Neuron (in vitro differentiated cells): ENCODE measurements around the gene TRIM63.

Experiments
- H2AFZ ChIP-seq: one replicate; pipeline ENCODE4 v1.6.1; 2013; ENCODE audit warnings: low read depth, mild to moderate bottlenecking, inconsistent platforms, low read length, moderate library complexity
- H3K27me3 ChIP-seq: one replicate; pipeline ENCODE4 v1.6.1; 2013; ENCODE audit warnings: low read length; ENCODE audit not compliant: insufficient read depth
- H3K36me3 ChIP-seq: one replicate; pipeline ENCODE4 v1.6.1; 2013; ENCODE audit warnings: low read length; ENCODE audit not compliant: insufficient read depth
- H3K4me1 ChIP-seq: one replicate; pipeline ENCODE4 v1.6.1; 2013; ENCODE audit warnings: low read length; ENCODE audit not compliant: insufficient read depth
- H3K4me3 ChIP-seq: 2 replicates; pipeline ENCODE4 v1.5.1; 2013; ENCODE audit warnings: mild to moderate bottlenecking, low read length, moderate library complexity
- H3K9me3 ChIP-seq: one replicate; pipeline ENCODE4 v1.6.1; 2013; ENCODE audit warnings: low read length

Gene TRIM63

DNA sequence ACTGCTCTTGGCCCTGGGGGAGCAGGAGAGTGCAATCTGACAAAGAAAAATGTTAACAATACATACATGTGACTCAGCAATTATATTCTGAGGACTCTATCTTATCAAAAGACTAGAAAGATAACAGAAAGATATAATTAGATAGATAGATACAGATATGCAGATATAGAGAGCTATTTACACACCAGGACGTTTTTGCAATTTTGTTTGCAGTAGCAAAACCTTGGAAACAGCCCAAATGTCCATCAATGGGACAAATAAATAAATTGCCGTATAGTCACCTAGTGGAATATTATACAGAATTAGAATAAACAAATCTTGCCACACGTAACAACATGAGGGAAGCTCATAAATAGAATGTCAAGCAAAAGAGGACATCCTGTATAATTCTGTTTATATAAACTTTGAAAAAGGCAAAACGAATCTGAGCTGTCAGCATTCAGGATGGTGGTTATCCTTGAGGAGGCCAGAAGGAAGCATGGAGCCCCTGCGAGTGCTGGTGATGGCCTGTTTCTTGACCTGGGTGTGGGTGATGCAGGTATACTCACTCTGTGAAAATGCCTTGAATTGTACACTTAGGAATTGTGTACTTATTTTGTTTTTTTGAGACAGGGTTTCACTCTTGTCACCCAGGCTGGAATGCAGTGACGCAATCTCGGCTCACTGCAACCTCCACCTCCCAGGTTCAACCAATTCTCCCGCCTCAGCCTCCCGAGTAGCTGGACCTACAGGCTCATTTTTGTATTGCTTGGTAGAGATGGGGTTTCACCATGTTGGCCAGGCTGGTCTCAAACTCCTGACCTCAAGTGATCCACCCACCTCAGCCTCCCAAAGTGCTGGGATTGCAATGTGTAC is 12.8 kb upstream of the TRIM63 start:
- Histone ChIP-seq H3K27me3 (peaks cover 16% of the 10 kb centered on the region), H3K36me3 (no peaks in the 10 kb centered on the region), H2AFZ (no peak overlapping the region)

DNA sequence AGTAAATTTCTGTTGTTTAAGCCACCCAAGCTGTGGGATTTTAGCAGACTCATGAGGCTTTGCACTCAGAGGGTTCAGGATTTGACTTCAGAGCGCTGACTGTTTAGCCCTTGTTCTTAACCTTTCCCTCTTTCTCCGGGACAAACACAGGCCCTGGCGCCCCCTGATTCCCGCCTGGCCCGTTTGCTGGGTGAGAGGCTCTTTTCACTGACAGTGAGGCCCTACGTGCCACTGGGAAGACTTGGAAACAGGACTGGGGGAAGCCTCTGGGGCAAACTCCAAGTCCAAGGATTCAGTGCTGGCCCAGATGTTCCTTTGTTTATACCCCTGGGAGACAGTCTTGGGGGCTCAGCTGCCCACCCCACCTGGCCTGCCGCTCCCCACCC is 11.7 kb upstream of the TRIM63 start:
- Histone ChIP-seq H3K9me3 (no peaks in the 10 kb centered on the region), H3K27me3 (peaks cover 11% of the 10 kb centered on the region), H3K4me3 (no peak overlapping the region), H3K36me3 (no peaks in the 10 kb centered on the region), H2AFZ (no peak overlapping the region), H3K4me1 (no peaks in the 10 kb centered on the region)

More for the DNA sequence above, 12.8 kb upstream of the TRIM63 start:
- Histone ChIP-seq H3K4me3 (no peak overlapping the region), H3K4me1 (no peaks in the 10 kb centered on the region), H3K9me3 (no peaks in the 10 kb centered on the region)

DNA sequence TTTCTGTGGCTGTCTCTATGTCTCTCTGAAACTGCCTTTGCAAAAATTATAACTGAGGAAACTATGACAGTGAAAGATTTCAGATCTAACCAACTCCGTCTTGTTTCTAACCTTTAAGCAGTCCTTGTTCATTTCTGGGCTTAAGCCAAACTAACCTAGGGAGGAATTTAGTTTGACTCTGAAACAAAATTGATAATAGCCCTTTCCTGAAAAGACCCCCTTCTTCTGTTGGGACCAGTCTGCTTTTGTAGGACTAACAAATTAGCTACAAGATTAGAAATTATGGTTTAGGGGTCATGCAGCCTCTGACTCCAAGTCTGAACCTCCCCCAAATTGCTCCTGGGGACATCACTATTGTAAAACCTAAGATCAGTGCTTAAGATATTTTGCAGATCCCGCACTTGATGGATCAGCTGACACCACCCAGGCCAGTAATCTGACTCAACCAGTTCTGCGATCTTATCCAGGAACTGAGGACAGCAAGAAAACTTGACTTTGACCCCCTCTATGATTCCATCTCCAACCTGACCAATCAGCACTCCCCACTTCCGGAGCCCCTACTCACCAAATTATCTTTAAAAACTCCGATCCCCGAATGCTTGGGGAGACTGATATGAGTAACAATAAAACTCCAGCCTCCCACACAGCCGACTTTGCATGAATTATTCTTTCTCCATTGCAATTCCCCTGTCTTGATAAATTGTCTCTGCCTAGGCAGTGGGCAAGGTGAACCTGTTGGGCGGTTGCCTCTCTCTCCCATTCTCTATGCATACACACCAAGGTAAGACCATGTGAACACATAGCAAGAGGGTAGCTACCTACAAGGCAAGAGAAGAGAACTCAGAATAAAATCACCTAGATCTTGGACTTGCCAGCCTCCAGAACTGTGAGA is 11.1 kb upstream of the TRIM63 start:
- H2AFZ ChIP-seq: no peak overlapping the region
- H3K4me1 ChIP-seq: no peaks in the 10 kb centered on the region
- no peak overlapping the region for H3K4me3 ChIP-seq
- no peaks in the 10 kb centered on the region for H3K9me3 ChIP-seq
- H3K27me3 ChIP-seq: peaks cover 11% of the 10 kb centered on the region
- no peaks in the 10 kb centered on the region for H3K36me3 ChIP-seq

DNA sequence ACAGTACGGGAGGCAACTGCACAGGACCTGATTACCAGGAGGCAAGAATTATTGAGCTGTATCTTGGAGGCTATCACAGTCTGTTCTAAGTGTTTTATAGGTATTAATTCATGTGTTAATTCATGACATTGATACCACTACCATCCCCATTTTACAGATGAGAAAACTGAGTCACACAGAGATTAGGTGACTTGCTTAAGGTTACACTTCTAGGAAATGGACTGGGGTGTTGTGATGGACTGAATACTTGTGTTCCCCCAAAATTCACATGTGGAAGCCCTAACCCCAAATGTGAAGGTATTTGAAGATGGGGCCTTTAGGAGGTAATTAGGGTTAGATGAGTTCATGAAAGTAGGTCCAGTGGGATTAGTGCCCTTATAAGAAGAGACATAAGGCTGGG is 10.1 kb upstream of the TRIM63 start:
- no peaks in the 10 kb centered on the region for H3K36me3 ChIP-seq
- H3K27me3 ChIP-seq: peaks cover 6% of the 10 kb centered on the region
- no peaks in the 10 kb centered on the region for H3K4me1 ChIP-seq
- H3K4me3 ChIP-seq: no peak overlapping the region
- H3K9me3 ChIP-seq: no peaks in the 10 kb centered on the region
- no peak overlapping the region for H2AFZ ChIP-seq

DNA sequence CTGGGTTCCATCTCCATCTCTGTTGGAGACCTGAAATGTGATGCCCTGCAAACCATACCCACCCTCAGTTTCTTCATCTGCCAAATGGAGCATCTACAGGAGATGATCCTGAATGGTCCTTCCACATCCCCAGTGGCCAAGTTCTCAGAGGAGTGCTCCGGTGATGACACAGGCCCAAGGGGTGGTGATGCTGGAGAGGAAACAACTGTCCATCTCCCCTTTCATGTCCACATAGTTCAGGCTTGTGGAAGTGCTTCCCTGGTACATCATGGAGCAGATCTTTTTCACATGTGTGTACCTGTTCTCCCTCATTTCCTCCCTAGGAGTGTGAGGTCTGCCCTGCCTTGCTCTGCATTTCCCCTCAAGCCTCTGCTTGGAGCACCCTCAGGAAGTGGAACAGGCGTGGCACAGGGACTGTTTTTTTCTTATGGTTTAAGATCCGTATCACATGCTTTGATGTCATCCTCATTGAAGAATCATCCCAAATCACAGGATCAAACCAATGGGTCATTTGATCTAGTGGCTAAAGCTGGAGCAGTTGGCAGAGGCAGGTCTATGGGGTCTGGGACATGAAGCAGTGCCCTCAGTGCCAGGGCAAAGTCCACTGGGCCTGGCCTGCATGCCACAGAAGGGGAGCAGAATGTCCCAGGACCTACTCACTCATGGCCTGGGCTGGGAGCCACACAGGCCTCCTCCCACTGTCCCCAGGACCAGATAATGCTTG is 8.2 kb upstream of the TRIM63 start:
- no peaks in the 10 kb centered on the region for H3K4me1 ChIP-seq
- peaks cover 6% of the 10 kb centered on the region for H3K27me3 ChIP-seq
- H3K9me3 ChIP-seq: no peaks in the 10 kb centered on the region
- no peak overlapping the region for H3K4me3 ChIP-seq
- H3K36me3 ChIP-seq: no peaks in the 10 kb centered on the region
- no peak overlapping the region for H2AFZ ChIP-seq

DNA sequence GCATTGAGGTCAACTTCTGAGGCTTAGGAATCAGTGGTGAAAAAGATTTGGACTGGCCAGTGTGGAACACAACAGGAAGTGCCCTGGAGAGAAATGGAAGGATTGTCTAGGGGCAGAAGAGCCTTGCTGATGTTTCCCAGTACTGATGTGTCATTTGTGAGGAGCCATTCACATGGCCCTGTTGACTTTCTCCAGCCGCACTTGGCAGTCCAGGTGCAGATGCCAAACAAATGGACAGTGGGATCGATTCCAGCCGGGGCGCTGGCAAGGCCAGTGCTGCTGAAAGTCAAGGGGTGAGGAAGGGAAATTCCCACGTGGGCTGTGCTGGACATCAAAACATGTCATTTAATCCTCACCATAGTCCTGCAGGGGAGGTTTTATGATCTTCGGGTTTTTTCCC is 4.9 kb upstream of the TRIM63 start:
- Histone ChIP-seq H3K27me3 (peaks cover under 1% of the 10 kb centered on the region), H3K4me1 (no peaks in the 10 kb centered on the region), H3K36me3 (no peaks in the 10 kb centered on the region), H3K9me3 (no peaks in the 10 kb centered on the region), H2AFZ (no peak overlapping the region), H3K4me3 (no peak overlapping the region)

DNA sequence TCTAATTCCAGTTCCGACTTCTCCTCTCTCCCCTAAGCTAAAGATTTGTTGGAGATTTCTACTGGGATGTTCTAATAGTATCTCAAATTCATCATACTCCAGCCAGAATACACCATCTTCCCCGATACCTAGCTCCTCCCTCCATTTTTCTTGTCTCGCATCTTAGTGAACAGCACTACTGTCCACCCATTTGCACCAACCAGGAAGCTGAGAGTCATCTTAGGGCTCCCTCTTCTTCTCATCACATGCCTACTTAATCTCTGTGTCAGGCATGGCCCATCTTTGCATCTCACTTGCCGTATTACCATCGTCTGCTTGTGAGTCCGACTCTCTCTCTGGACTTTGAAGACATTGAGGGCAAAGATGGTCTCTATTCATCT is 3.5 kb upstream of the TRIM63 start:
- no peaks in the 10 kb centered on the region for H3K36me3 ChIP-seq
- no peaks in the 10 kb centered on the region for H3K9me3 ChIP-seq
- H3K4me3 ChIP-seq: no peak overlapping the region
- H2AFZ ChIP-seq: no peak overlapping the region
- H3K27me3 ChIP-seq: peaks cover 6% of the 10 kb centered on the region
- no peaks in the 10 kb centered on the region for H3K4me1 ChIP-seq

DNA sequence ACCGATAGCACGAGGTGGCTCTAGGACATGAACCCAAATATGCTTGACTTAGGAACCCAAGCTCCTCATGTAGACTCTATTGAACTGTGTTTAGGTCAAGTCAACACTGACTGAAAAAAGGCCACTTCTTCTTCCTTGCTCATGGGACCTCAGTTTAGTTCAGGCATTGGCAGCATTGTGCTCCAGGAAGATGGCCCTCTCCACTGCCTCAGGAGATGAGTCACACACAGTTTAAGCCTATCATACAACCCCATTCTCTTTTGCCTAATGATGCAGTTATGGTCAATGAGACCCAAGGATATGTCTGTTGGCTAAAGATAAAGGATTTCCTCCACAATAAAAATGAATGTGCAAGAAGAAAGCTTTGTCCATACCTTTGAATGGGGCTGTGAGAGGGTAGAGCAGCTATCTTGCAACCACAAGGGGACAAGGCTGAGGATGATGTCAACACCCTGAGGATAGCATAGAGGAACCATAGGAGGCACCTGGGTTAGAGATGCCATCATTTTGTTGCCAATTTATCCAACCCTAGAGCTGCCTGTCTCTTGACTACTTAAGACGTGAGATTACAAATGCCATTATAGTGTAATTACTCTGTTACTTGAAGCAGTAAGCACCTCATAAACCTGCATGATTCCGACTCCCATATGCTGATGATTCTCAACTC is 3.0 kb upstream of the TRIM63 start:
- Histone ChIP-seq H3K4me3 (no peak overlapping the region), H3K27me3 (peaks cover 8% of the 10 kb centered on the region), H3K4me1 (no peaks in the 10 kb centered on the region), H3K9me3 (no peaks in the 10 kb centered on the region), H3K36me3 (no peaks in the 10 kb centered on the region), H2AFZ (no peak overlapping the region)

DNA sequence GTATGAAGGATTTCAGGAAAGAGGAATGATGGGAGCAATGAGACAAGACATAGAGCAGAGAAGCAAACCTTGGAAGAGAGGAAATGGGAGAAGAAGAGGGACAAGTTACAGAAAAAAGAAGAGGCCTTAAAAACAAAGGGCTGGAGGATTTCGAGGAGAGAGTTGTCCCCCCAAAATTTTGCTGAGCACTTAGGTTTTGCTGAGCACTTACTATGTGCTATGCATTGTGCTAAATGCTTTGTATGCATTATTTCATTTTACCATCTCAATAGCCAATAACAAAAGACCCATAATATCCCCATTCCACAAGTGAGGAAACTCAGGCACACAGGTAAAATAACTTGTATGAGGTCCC is 2.5 kb upstream of the TRIM63 start:
- Histone ChIP-seq H3K4me1 (no peaks in the 10 kb centered on the region), H3K4me3 (no peak overlapping the region), H2AFZ (no peak overlapping the region), H3K36me3 (no peaks in the 10 kb centered on the region), H3K27me3 (peaks cover 8% of the 10 kb centered on the region), H3K9me3 (no peaks in the 10 kb centered on the region)

DNA sequence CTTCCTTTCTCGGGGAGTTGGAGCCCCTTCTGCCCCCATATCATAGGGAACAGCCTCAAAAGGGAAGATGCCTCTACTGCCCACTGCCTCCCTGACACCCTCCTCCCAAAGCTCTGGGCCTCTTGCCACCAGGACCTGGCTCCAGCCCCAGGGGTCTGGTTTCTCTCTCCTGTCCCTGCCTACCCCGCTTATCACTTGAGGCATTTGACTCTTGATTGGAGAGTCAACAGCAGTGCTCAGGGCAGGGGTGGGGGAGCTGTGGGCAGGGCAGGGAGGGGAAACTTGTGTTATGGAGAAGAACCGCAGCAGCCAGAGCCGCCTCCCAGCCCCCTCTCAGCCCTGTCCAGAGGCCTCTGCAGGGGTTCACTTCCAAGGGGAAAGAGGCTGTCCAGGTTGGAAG is 573 bp downstream of the TRIM63 start:
- Histone ChIP-seq H3K4me1 (no peaks in the 10 kb centered on the region), H3K9me3 (no peaks in the 10 kb centered on the region), H3K27me3 (peaks cover 17% of the 10 kb centered on the region), H3K36me3 (no peaks in the 10 kb centered on the region), H2AFZ (no peak overlapping the region), H3K4me3 (no peak overlapping the region)

DNA sequence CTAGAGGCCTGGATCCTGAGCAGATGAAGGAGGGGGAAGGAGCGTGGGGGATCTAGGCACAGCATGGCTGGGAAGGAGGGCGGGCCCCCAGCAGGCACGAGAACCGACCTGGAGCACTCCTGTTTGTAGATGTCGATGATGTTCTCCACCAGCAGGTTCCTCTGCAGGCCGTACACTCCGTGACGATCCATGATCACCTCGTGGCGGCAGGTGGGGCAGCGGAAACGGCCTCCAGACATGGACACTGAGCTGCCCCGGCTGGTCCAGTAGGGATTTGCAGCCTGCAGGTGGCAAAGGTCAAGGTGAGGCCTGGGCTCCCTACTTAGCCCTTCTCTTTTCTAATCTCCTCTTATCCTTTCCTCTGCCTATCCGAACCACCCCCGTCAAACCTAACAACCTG is 1.3 kb downstream of the TRIM63 start:
- no peak overlapping the region for H2AFZ ChIP-seq
- no peak overlapping the region for H3K4me3 ChIP-seq
- H3K4me1 ChIP-seq: no peaks in the 10 kb centered on the region
- peaks cover 17% of the 10 kb centered on the region for H3K27me3 ChIP-seq
- H3K9me3 ChIP-seq: no peaks in the 10 kb centered on the region
- H3K36me3 ChIP-seq: no peaks in the 10 kb centered on the region

DNA sequence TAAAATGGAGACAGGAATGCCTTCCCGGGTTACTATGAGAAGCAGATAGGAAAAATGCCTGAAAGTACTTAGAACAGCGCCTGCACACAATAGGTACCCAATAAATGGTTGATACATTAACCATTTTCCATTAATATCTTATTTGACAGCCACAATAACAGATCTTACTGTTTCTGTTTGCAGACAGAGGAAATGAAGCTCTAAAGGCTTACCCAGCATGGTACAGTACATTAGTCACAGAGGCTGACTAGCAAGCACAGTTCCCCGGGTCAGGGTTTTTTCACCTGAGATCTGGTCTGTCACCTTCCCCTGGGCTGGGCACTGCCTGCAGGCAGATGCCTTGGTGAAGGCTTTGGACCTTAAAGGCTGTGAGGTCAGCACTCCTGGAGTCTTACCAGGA is 2.9 kb downstream of the TRIM63 start:
- H3K4me3 ChIP-seq: no peak overlapping the region
- H3K36me3 ChIP-seq: no peaks in the 10 kb centered on the region
- H3K9me3 ChIP-seq: no peaks in the 10 kb centered on the region
- no peaks in the 10 kb centered on the region for H3K4me1 ChIP-seq
- no peak overlapping the region for H2AFZ ChIP-seq
- peaks cover 17% of the 10 kb centered on the region for H3K27me3 ChIP-seq
